ENCODE data around the gene SLC6A3. TPM values are rescaled to one million over a fixed set of nuclear protein-coding genes. Genes with fewer than 3 reads are reported as not detected.

Gene SLC6A3
- total RNA-seq, 1 experiment from 2014 or later, result 0.74 TPM

GRCh38 chr5:1447671-1448361 is 2.6 kb upstream of the SLC6A3 start:
- no peak for ATAC-seq
- Mint-ChIP-seq H3K4me1 (peaks cover 4% of the 10 kb centered on the region), H3K27me3 (ENCODE audit: low read depth) (peaks cover 81% of the 10 kb centered on the region), H3K27ac (no peak overlapping the region), H3K36me3 (peaks cover 3% of the 10 kb centered on the region), H3K9me3 (peaks cover 9% of the 10 kb centered on the region), H3K4me3 (no peak overlapping the region)
- no peak for TF ChIP-seq CREB1 (CRISPR knock-in tag; IDR thresholded peaks at IDR 0.05)
- no peak for TF ChIP-seq ZNF138 (CRISPR knock-in tag; conservative IDR thresholded peaks at IDR 0.05)
- TF ChIP-seq TEAD4 (CRISPR knock-in tag; IDR thresholded peaks at IDR 0.05), result no peak
- no peak for TF ChIP-seq KAT7 (CRISPR knock-in tag; IDR thresholded peaks at IDR 0.05; ENCODE audit: borderline replicate concordance)
- no peak for TF ChIP-seq NR1H2 (CRISPR knock-in tag; IDR thresholded peaks at IDR 0.05)
- no peak for TF ChIP-seq CDX4 (CRISPR knock-in tag; IDR thresholded peaks at IDR 0.05; ENCODE audit: borderline replicate concordance)
- no peak for TF ChIP-seq ZNF219 (CRISPR knock-in tag; IDR thresholded peaks at IDR 0.05; ENCODE audit: borderline replicate concordance)
- no peak for TF ChIP-seq ATF2 (CRISPR knock-in tag; IDR thresholded peaks at IDR 0.05; ENCODE audit: borderline replicate concordance, low read depth)
- TF ChIP-seq TEAD1 (CRISPR knock-in tag; IDR thresholded peaks at IDR 0.05), result no peak
- ChIA-PET CTCF (interaction anchor here (1.1 to 1.4 kb wide), 2 partner anchors 67 to 197 kb away, joined by 3 to 5 read pairs; no protein-coding TSS in a partner anchor), POLR2A (no interaction called here)
- no peak for DNase-seq (ENCODE audit: low spot score)

GRCh38 chr5:1446602-1447343 is 1.5 kb upstream of the SLC6A3 start:
- ATAC-seq, result no peak
- Mint-ChIP-seq H3K27me3 (ENCODE audit: low read depth) (peaks cover 79% of the 10 kb centered on the region), H3K27ac (no peak overlapping the region), H3K4me3 (peak overlapping the region; percentile 53), H3K9me3 (no peaks in the 10 kb centered on the region), H3K4me1 (peaks cover 4% of the 10 kb centered on the region), H3K36me3 (no peaks in the 10 kb centered on the region)
- ChIA-PET POLR2A (no interaction called here), CTCF (interaction anchor here (1.1 to 1.4 kb wide), 2 partner anchors 66 to 198 kb away, joined by 3 to 5 read pairs; no protein-coding TSS in a partner anchor)
- no peak for TF ChIP-seq CTCF (IDR thresholded peaks at IDR 0.05)
- TF ChIP-seq ZNF263 (CRISPR knock-in tag; IDR thresholded peaks at IDR 0.05; ENCODE audit: low read depth), result no peak
- no peak for TF ChIP-seq MYBL2 (CRISPR knock-in tag; IDR thresholded peaks at IDR 0.05)
- no peak for TF ChIP-seq FOXP1 (CRISPR knock-in tag; IDR thresholded peaks at IDR 0.05; ENCODE audit: borderline replicate concordance)
- TF ChIP-seq ZSCAN18 (CRISPR knock-in tag; IDR thresholded peaks at IDR 0.05), result no peak
- TF ChIP-seq ZNF396 (CRISPR knock-in tag; IDR thresholded peaks at IDR 0.05; ENCODE audit: borderline replicate concordance), result no peak
- no peak for TF ChIP-seq AFF4 (CRISPR knock-in tag; IDR thresholded peaks at IDR 0.05; ENCODE audit: borderline replicate concordance)
- TF ChIP-seq STAT6 (CRISPR knock-in tag; conservative IDR thresholded peaks at IDR 0.05; ENCODE audit: low read depth), result no peak
- TF ChIP-seq SP1 (CRISPR knock-in tag; conservative IDR thresholded peaks at IDR 0.05), result no peak
- TF ChIP-seq KAT7 (CRISPR knock-in tag; IDR thresholded peaks at IDR 0.05; ENCODE audit: borderline replicate concordance), result no peak
- no peak for TF ChIP-seq CREM (CRISPR knock-in tag; IDR thresholded peaks at IDR 0.05)
- no peak for DNase-seq (ENCODE audit: low spot score)
